ENCODE measurements around the gene CACNA1H. TPM values are rescaled to one million over a fixed set of nuclear protein-coding genes. Genes with fewer than 3 reads are reported as not detected.

Gene CACNA1H
- total RNA-seq, 1 experiment from 2014 or later, result 31.1 TPM

GRCh38 chr16:1221628-1222552, 69.0 kb downstream of the CACNA1H start:
- Histone ChIP-seq H3K4me1 (ENCODE audit: control insufficient read depth, insufficient read depth, low read length) (peaks cover 12% of the 10 kb centered on the region), H3K27me3 (ENCODE audit: control insufficient read depth, insufficient read depth, low read length) (no peaks in the 10 kb centered on the region), H3K27ac (ENCODE audit: low read length) (no peak overlapping the region), H3K9me3 (ENCODE audit: control insufficient read depth, insufficient read depth, low read depth, low read length) (no peaks in the 10 kb centered on the region), H3K36me3 (ENCODE audit: control insufficient read depth, insufficient read depth, low read length) (no peaks in the 10 kb centered on the region), H3K4me3 (ENCODE audit: low read depth in 2 of 2, low read length in 2 of 2) (no peak overlapping the region)
- in situ Hi-C loops (cut with HindIII; ENCODE audit: low pct_unique_long_range_greater_than_20kb, low sequenced_read_pairs), result no loop called here
- intact Hi-C loops (cut with micrococcal nuclease; ENCODE audit: unreplicated experiment), result no loop called here
- ATAC-seq (no peak), DNase-seq (ENCODE audit: low read depth, low spot score) (no peak)
- no peak for TF ChIP-seq CTCF (IDR thresholded peaks at IDR 0.05)
- TF ChIP-seq SIN3A (IDR thresholded peaks at IDR 0.05; ENCODE audit: borderline replicate concordance, insufficient read depth, low read depth, low read length), result no peak
- no peak for TF ChIP-seq POLR2AphosphoS5 (IDR thresholded peaks at IDR 0.05; ENCODE audit: low read depth, low read length)
- TF ChIP-seq, protein P1, sequence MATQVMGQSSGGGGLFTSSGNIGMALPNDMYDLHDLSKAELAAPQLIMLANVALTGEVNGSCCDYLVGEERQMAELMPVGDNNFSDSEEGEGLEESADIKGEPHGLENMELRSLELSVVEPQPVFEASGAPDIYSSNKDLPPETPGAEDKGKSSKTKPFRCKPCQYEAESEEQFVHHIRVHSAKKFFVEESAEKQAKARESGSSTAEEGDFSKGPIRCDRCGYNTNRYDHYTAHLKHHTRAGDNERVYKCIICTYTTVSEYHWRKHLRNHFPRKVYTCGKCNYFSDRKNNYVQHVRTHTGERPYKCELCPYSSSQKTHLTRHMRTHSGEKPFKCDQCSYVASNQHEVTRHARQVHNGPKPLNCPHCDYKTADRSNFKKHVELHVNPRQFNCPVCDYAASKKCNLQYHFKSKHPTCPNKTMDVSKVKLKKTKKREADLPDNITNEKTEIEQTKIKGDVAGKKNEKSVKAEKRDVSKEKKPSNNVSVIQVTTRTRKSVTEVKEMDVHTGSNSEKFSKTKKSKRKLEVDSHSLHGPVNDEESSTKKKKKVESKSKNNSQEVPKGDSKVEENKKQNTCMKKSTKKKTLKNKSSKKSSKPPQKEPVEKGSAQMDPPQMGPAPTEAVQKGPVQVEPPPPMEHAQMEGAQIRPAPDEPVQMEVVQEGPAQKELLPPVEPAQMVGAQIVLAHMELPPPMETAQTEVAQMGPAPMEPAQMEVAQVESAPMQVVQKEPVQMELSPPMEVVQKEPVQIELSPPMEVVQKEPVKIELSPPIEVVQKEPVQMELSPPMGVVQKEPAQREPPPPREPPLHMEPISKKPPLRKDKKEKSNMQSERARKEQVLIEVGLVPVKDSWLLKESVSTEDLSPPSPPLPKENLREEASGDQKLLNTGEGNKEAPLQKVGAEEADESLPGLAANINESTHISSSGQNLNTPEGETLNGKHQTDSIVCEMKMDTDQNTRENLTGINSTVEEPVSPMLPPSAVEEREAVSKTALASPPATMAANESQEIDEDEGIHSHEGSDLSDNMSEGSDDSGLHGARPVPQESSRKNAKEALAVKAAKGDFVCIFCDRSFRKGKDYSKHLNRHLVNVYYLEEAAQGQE (IDR thresholded peaks at IDR 0.05; ENCODE audit: insufficient read depth in 1 of 2, low read depth in 2 of 2, low read length in 1 of 2), result no peak
- TF ChIP-seq TCF7L2 (IDR thresholded peaks at IDR 0.05; ENCODE audit: low read depth, low read length), result no peak
- CTCF ChIA-PET, result no interaction called here
- BruUV-seq (replicated peaks), result no TSS peak
- POLR2A ChIA-PET, result no interaction called here

DNA sequence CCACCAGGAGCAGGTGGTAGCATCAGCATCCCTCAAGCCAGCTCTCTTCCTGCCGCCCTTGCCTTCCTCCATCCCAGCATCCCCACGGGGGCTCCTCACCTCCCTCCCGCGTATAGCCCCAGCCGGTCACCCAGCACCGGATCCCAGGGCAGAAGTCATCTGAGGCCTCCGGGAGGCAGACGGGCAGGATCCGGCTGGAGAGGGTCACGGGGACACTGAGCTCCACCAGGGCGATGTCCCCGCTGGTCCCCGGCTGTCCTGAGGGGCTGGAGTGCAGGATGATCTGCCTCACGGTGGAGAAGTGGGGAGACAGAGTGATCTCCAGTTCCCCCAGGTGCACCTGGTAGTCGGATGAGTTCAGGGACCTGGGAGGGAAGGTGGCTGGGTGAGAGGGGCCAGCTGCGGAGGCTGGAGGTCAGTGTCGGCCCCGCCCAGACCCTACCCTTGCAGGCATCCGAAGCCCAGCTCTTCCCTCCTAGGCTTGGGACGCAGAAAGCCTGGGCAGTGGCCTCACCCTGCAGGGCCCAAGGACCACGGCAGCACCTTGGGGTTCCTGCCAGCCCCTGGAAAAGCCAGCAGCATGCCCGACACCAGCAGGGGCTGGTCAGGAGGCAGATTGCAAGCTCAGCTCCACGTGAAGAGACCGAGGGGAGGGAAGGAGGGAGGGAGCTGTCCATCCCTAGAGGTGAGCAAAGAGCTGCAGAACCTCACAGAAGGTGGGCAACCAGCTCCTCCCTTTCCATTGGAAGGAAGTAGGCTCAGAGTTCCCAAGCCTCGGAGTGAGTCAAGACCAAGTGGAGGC, 69.8 kb downstream of the CACNA1H start:
- Histone ChIP-seq H3K36me3 (ENCODE audit: control insufficient read depth, insufficient read depth, low read length) (no peaks in the 10 kb centered on the region), H3K9me3 (ENCODE audit: control insufficient read depth, insufficient read depth, low read depth, low read length) (no peaks in the 10 kb centered on the region), H3K4me3 (ENCODE audit: low read depth in 2 of 2, low read length in 2 of 2) (no peak overlapping the region), H3K4me1 (ENCODE audit: control insufficient read depth, insufficient read depth, low read length) (peaks cover 12% of the 10 kb centered on the region), H3K27me3 (ENCODE audit: control insufficient read depth, insufficient read depth, low read length) (no peaks in the 10 kb centered on the region), H3K27ac (ENCODE audit: low read length) (no peak overlapping the region)
- TF ChIP-seq CTCF (IDR thresholded peaks at IDR 0.05) (no peak), TCF7L2 (IDR thresholded peaks at IDR 0.05; ENCODE audit: low read depth, low read length) (no peak), POLR2AphosphoS5 (IDR thresholded peaks at IDR 0.05; ENCODE audit: low read depth, low read length) (no peak), SIN3A (IDR thresholded peaks at IDR 0.05; ENCODE audit: borderline replicate concordance, insufficient read depth, low read depth, low read length) (no peak)
- TF ChIP-seq, protein P1 (IDR thresholded peaks at IDR 0.05; ENCODE audit: insufficient read depth in 1 of 2, low read depth in 2 of 2, low read length in 1 of 2), result no peak
- ATAC-seq (no peak), DNase-seq (ENCODE audit: low read depth, low spot score) (no peak)
- BruUV-seq (replicated peaks), result no TSS peak
- in situ Hi-C loops (cut with HindIII; ENCODE audit: low pct_unique_long_range_greater_than_20kb, low sequenced_read_pairs) (no loop called here), intact Hi-C loops (cut with micrococcal nuclease; ENCODE audit: unreplicated experiment) (no loop called here)
- POLR2A ChIA-PET, result no interaction called here
- CTCF ChIA-PET, result interaction anchor here (0.6 kb wide), 1 partner anchor 49 kb away, joined by 3 read pairs; no protein-coding TSS in a partner anchor
